GM18499 (cell line): ENCODE data around the gene CARS1.
A peak's percentile ranks its signal among the peaks of the same experiment; 100 is the strongest.
"Not testable (repeated sequence)": the region's sequence is repeated elsewhere in the genome, so short reads cannot be mapped to it uniquely, and the experiment has no call there.

ENCODE experiments used
- ATAC-seq: cut with Tn5 transposase; IDR thresholded peaks from one replicate; pipeline ENCODE4 v1.9.1; 2021; ENCODE audit warnings: moderate number of reproducible peaks; ENCODE audit not compliant: insufficient read depth, unreplicated experiment

CARS1 gene

DNA sequence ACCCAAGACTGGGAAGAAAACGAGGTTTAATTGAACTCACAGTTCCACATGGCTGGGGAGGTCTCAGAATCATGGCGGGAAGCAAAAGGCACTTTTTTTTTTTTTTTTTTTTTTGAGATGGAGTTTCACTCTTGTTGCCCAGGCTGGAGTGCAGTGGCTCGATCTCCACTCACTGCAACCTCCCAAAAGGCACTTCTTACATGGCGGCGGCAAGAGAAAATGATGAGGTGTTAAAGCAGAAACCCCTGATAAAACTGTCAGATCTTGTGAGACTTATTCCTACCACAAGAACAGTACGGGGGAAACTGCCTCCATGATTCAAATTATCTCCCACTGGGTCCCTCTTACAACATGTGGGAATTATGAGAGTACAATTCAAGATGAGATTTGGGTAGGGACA is 7.5 kb upstream of the CARS1 start:
- ATAC-seq = not testable (repeated sequence)

GRCh38 chr11:3063876-3064275 is 6.7 kb upstream of the CARS1 start:
- ATAC-seq = not testable (repeated sequence)

DNA sequence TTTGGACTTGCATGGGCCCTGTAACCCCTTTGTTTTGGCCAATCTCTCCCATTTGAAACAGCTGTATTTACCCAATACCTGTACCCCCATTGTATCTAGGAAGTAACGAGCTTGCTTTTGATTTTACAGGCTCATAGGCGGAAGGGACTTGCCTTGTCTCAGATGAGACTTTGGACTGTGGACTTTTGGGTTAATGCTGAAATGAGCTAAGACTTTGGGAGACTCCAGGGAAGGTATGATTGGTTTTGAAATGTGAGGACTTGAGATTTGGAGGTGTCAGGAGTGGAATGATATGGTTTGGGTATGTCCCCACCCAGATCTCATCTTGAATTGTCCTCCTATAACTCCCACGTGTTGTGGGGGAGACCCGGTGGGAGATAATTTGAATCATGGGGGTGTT is 6.2 kb upstream of the CARS1 start:
- ATAC-seq = not testable (repeated sequence)

- no peak for ATAC-seq
Observed at GRCh38 chr11:3060436-3061025, 3.3 kb upstream of the CARS1 start.

GRCh38 chr11:3058753-3059664 is 1.8 kb upstream of the CARS1 start:
- no peak for ATAC-seq

GRCh38 chr11:3056296-3057068 is 741 bp downstream of the CARS1 start:
- ATAC-seq = no peak

DNA sequence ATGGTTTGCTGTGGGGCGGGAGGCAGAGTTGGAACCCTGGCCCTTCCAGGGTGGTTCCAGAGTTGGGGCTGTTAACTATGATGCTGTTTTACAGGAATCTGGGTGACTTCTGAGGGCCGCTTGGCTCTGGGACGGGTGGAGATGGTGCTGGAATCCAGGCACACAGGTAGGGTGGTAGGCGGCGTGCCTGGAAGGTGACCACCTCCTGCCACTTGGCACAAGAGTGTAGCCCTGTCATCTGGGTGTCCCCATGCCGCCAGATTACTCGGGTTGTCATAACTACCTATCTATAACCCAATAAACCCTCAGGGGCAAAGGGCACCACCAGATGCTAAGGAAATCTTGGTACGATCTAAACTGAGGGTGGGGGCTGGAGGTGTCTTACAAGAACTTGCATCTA is 1.3 kb downstream of the CARS1 start:
- no peak for ATAC-seq

DNA sequence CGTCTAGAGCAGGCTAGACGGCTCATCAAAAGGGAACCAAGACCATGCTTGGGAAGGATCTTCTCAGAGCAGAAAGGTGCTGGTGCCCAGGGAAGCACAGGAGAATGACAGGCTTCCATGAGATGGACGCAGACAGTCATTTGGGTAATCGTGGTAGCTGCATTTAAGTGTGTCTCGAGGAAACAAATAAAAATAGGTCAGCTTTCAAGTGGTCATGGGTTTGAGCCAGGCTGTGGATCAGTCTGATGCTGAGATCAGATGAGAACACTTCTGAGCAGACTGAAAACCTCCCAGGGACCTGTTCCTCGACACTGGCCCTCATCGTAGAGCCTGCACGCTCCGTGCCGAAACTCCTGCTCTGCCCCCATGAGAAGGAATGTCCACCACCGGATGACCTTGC is 4.7 kb downstream of the CARS1 start:
- no peak for ATAC-seq

DNA sequence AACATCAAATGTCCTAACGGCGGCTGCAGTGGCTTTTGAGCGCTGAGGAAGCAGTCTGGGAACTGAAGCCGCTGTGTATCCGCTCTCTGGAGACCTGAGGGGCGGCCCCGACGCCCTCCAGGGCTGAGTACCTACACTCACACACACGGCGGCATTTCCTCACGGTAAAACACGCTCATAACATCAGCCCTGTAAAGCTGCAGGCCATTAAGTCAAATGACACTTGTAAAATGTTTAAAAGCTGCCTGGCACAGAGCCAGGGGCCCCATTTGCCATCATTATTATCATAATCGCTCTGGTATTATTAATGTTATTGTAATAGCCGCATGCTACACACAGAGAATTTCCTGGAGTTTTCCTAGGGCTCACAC is 5.1 kb downstream of the CARS1 start:
- ATAC-seq = no peak

DNA sequence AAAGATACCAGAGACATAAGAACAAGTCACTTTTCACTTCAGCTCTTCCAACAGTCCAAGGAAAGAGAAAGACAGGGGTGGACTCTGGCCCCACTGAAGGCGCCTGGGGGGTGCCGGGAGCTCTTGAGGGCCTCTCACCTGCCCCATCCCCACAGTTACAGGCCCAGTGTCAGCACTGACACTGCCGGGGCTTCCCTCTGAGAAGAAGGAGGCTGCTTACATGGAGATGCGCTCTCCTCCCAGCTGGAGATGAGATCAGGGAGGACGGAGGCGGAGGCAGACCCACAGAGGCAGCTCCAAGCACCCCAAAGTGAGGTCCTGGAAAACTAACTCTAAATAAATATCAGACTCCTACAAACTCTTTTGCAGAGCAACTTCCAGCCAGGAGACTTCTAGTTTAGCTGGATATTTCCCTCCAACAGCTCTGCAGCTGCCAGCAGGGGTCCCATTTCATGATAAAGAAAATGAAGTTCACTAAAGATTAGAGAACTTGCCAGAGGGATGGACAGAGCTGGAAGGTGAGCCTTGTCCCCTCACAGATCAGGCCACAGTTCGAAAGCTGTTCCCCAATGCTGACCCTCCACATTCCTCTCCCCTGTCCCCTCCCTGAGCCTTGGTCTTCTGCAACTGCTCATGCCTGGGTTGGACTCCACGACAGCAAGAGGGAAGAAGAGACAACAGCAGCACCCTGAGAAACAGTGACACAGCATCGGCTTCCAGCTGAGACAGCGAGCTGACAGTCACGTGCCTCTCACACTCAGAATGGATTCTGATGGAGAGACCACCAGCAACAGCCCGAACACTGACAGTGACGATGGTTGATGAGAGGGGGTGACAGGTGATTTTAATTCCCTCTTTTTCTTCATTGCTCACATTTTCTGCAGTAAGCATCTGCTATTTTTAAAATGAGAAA is 5.8 kb downstream of the CARS1 start:
- no peak for ATAC-seq

DNA sequence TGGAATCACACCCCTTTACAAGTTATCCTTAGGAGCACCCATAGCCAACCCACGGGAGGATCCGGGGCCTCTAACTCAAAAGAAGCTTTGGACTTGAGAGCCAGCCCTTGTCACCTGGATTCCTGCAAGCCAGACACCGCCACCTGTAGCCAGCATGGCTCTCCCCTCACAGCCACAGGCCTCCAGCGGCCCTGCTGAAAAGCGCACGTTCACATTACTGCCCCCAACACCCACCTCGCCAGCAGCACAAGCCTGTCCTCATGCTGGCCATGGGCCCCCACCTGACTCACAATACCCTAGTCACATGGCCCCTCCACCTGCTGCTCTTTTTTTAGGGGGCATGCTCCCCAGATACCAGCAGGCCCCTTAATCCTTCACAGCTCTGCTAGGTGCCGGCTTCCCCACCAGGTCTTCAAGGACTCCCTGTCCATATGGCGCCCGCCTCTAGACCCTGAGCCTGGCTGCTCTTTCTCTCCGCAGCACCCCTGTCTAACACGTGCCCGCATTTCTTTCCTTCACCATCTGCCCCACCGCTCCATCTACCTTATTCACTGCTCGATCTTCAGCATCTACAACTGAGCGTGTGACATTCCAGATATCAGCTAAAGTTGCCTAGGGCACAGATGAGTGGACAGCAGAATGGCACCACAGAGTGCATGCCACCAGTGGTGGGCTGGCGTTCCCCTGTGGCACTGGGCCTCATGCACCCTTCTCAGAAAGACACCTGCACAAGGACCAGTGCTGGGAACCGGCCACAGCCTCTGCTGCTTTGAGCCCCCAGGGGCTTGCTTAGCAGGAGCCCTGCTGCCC is 6.6 kb downstream of the CARS1 start:
- ATAC-seq = no peak

- ATAC-seq = peak; percentile 82
Observed at GRCh38 chr11:3049430-3050243, 7.6 kb downstream of the CARS1 start.

DNA sequence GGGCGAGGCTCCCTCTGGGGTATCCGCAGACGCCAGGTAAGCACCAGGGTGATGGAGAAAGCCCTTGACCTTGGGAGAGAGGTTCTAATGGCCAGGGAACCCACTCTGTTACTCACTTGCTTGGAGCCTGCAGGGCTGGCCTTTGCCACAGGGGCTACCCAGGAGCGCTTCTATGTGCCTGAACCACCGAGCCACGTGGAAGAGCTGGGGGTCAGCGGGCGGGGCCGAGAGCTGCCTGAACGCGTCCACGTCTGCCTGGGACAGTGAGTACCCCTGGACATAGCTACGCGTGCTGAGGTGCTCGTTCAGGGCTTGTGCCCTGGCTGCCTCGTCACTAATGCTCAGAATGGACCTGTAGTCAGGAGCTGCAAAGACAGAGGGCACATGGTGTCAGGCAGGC is 9.6 kb downstream of the CARS1 start:
- ATAC-seq = no peak

DNA sequence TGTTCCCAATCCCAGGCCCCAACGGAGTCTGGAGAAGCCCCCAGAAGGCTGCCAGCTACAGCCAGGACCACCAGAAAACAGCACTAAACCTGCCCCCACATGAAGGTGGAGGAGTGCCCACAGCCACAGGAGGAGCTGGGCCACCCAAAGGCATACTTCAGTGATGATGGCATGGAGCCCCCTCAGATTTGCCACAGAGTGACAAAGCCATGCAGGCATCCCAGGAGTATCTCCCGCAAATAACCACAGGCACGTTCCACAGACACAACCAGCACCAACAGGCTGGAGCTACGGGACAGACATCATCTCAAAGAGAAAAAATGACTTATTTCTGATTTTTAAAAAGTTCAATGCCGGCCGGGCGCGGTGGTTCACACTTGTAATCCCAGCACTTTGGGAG is 10.6 kb downstream of the CARS1 start:
- no peak for ATAC-seq

- ATAC-seq = no peak
Observed at GRCh38 chr11:3046190-3046589, 11.0 kb downstream of the CARS1 start.

DNA sequence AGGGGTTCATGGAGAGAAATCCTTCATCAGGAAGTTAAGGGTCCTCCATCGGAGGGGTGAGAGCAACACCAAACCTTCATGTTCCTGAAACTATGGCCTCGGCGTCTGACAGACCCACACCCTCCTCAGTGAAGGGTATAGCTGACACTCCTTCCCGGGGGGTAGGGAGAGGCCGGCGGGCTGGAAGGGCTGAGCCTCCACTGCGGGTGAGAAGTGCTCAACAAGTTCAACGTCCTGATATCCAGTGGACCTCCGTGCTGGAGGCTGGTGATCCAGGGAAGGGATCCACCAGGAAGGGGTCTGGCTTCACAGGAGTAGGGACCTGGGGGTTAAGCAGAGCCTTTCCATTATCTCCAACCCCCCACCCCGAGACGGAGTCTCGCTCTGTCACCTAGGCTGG is 12.3 kb downstream of the CARS1 start:
- no peak for ATAC-seq

GRCh38 chr11:3044004-3044403 is 13.2 kb downstream of the CARS1 start:
- no peak for ATAC-seq

DNA sequence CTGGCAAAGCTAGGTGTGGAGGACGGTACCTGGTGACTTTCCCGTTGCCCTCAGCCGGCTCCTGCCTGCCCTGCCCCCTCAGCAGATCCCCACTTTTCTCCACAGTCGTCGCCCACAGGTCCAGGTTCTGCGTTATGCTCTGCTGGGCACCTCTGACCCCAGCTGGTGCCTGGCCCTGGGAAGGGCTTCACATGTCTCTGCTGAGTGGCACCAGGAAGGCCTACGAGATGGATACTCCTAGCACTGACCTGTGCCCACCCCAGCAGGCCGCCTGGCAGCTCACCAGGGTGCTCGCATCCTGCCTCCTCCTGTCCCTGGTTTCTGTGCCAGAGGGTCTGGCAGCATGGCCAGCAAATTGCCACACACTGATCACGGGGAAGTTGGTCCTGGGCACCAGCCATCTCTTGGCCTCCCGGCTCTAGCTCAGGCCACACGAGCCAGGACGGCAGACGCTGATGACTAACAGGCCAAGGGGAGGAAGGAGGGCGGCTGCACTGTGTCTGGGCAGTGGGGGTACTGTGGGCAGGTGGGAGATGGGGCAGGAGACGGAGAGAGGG is 13.8 kb downstream of the CARS1 start:
- ATAC-seq = no peak
